ENCODE data around the gene APOBEC3B.

GRCh38 chr22:38938925-38939324 lies 43.2 kb upstream of the APOBEC3B start:
- TF ChIP-seq EZH2 (IDR thresholded peaks at IDR 0.05; ENCODE audit: low read length), result no peak
- TF ChIP-seq, protein P1, sequence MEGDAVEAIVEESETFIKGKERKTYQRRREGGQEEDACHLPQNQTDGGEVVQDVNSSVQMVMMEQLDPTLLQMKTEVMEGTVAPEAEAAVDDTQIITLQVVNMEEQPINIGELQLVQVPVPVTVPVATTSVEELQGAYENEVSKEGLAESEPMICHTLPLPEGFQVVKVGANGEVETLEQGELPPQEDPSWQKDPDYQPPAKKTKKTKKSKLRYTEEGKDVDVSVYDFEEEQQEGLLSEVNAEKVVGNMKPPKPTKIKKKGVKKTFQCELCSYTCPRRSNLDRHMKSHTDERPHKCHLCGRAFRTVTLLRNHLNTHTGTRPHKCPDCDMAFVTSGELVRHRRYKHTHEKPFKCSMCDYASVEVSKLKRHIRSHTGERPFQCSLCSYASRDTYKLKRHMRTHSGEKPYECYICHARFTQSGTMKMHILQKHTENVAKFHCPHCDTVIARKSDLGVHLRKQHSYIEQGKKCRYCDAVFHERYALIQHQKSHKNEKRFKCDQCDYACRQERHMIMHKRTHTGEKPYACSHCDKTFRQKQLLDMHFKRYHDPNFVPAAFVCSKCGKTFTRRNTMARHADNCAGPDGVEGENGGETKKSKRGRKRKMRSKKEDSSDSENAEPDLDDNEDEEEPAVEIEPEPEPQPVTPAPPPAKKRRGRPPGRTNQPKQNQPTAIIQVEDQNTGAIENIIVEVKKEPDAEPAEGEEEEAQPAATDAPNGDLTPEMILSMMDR (optimal IDR thresholded peaks at IDR 0.05 in 1 of 3, IDR thresholded peaks at IDR 0.05 in 1 of 3, conservative IDR thresholded peaks at IDR 0.05 in 1 of 3; ENCODE audit: extremely low read depth in 1 of 3, insufficient read depth in 2 of 3, low read length in 3 of 3), result no peak

All from keratinocyte (primary cell).